GM18861 (cell line): ENCODE measurements around the gene MAGEA9B.
"Not testable (repeated sequence)": the region's sequence is repeated elsewhere in the genome, so short reads cannot be mapped to it uniquely, and the experiment has no call there.

Experiments
- ATAC-seq: cut with Tn5 transposase; IDR thresholded peaks from one replicate; pipeline ENCODE4 v1.9.1; 2021; ENCODE audit not compliant: unreplicated experiment

Gene MAGEA9B

DNA sequence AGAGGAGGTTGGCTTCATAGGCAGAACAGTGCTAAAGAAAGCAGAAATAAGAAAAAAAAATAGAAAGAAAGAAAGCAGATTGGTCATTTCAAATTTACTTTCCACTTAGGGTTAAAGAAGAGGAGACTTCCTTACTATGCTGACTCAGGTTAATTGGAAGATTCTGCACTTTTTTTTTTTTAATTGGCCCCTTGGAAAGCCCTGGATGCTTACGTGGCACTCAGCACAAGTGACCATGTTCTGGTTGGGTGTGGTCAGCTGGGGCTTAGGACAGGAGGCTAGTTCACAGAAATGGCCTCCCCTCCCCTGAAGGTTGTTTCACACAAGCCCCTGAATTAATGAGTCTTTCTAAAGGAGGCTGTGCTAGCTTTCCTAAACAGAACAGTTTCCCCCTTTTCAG is 14.5 kb downstream of the MAGEA9B start:
- no peak for ATAC-seq

DNA sequence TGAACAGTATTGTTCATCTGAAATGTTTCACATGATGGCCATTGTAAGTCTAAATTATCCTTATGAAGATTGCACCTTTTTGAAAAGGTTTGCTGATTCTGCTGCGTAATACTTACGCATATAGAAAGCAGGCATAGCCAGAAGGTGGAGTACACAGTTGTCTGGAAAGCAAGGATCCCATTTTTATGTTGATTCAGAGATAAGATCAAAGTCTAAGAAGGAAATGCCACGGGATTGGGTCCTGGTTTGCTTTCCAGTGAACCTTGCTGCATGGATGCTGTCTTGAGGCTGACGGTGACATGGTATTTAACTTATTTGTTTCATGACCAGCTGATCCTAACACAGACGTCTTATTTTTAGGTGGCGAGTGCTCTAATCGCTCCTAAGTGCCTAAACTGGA is 15.5 kb downstream of the MAGEA9B start:
- no peak for ATAC-seq

DNA sequence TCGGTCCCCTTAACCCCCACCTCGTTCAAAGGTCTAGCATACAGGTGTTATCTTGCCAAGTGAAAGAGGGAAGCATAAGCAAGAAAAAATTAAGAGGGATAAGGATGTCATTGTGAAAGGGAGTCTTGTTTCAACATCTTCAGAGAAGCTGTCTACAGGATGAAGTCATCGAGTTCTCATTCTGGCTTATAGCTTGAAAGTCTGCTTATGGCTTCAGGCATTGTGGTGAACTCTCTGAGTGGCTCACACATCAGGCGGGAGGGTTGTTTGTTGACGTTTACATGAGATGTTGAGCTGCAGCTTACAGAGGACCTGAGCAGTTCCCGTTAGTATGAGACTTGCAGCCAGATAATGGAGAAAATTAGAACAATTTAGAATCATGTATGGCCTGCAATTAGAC is 16.6 kb downstream of the MAGEA9B start:
- ATAC-seq: no peak

DNA sequence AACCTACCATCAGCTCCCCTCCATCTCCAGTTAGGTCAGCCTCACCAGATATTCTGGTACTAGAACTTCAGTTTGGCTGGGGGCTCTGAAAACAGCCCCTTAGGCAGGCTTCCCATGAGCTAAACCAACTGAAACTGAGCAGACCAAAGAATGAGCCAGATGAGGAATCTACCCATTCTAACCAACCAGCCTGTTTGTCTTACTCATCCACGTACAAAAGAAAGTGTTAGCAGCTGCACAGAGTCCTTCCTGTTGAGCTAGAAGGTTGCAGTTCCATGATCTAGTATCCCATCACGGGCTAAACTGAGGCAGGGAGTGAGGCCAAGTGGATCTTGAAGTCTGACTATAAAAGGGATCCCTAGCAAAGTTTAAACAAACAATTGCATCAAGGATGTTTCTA is 17.5 kb downstream of the MAGEA9B start:
- no peak for ATAC-seq

DNA sequence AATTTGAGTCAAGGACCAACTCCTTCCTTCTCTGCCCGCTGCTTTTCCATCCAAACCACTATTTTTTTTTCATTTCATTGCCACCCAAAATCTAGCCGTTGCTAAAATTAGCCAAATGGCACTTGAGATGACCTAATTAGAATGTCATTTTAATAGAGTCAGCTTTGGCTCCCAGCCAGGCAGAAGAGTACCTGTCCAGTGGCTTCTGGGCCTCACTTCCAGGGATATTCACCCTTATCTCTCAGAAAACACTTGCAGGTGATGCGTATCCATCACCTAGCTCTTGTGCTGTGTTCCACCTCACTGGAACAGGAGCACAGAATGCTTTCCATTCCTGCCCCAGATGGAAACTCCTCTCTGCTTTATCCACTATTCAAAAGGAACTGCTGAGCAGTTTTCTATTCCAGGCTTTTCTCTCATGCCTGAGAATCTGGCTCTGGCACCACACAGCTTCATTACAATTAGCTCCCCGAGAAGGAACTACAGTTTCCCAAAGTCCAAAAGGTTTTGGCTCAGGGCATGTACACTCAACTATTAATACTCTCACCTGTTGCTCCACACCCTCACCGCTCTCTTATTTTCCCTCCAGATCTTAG is 18.5 kb downstream of the MAGEA9B start:
- no peak for ATAC-seq

DNA sequence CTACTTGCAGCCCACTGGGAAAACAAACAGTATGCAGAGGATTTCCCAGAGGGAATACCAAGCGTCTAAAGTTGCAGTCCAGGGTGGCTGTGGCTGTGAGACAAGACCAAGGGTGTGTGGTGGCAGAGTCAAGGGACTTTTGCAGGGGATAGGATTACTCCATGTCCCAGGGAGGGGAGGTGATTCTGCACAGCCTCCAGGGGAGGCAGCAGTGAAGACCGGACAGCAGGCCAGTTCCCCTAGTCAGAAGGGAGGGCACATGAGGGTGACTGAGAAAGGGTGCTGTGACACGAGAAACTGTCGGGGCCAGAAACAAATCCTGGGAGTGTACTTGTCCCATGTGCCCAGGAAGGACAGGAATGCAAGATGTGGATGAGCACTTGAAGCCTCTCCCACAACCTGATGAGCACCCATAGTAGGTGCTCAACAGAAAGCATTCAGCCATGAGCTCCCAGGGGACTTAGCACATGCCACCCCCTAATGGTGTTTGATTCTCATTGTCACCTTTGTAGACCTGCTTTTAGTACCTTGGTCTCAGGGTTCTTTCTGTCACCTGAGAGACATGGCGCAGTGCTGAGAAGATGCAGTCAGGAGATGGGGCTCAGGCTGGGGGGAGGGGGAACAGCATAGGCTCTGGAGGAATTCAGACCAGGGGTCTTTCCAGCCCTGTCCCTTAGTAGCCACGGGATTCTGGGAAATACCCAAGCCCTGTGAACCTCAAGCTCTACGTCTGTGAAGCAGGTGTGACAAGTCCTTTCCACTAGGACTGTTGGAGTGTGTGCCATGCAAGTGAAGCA is 19.4 kb downstream of the MAGEA9B start:
- ATAC-seq: no peak

DNA sequence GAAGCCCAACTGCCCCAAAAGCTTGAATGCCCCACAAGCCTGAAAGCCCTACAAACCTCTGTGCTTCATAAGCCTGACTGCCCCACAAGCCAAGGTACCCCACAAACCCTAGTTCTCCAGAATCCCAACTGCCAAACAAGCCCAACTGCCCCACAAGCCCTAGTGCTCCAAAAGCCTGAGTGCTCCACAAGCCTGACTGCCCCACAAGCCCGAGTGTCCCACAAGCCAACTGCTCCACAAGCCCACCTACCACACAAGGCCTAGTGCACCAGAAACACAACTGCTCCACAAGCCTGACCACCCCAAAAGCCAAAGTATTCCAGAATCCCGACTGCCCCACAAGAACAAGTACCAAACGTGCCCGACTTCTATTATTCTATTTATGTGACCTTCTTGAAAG is 23.9 kb downstream of the MAGEA9B start:
- ATAC-seq: no peak

DNA sequence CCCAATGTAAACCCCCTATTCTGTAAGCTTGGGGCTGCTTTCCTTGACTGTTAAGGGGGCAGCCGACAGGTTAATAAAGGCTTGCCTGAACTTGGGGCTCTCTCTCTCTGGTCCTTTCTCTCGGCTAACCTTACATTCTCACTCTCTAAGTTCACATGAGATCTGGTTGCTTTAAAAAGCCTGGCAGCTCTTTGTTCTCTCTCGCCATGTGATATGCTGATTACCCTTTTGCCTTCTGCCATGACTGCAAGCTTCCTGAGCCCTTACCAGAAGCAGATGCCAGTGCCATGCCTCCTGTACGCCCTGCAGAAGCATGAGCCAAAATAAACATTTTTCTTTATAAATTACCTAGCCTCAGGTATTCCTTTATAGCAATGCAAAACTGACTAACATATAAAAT is 32.0 kb downstream of the MAGEA9B start:
- not testable (repeated sequence) for ATAC-seq

DNA sequence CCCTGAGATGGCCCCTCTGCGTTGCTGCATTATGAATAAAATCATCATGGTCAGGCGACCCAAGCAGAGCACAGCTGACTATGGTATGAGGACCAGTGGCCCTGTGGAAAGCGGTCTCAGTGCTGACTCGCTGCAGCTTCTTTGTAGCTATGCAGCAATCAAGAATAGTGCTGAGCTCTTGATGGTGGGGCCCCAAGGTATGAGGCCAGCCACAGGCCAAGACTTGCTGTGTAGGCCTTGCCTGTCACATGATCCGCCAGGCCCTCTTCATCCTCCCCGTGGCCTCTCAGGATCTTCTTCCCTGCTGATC is 35.4 kb downstream of the MAGEA9B start:
- not testable (repeated sequence) for ATAC-seq

DNA sequence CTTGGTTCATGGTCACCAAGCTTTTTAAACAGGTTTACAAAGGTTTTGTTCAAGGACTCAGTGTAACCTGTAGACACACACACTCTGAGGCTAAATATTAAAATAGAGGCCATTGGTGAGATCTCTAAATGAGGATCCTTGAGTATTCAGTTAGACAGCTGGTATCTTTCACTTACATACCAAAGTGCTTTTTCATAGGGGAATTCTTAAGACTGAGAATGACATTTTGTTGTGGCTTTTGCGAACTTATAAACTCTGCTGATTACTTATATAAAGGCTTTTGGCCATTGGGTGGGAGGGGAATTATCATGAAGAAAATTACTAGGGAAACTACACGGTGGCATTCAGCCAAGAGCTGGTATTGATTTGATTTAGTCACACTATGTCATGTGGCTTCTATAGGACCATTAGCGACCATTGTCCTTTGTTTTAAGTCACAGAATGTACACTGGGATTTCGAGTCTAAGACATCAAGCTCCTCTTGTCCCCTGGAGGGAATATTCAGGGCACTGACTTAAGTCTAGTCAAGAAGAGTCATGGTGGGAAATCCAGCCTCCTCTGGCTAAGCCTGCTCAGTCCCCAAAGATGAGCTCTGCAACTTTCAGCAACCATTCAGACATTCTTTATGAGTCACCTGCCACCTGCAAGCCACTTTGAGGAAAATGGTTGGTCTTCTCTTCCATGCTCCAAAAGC is 35.9 kb downstream of the MAGEA9B start:
- ATAC-seq: not testable (repeated sequence)

DNA sequence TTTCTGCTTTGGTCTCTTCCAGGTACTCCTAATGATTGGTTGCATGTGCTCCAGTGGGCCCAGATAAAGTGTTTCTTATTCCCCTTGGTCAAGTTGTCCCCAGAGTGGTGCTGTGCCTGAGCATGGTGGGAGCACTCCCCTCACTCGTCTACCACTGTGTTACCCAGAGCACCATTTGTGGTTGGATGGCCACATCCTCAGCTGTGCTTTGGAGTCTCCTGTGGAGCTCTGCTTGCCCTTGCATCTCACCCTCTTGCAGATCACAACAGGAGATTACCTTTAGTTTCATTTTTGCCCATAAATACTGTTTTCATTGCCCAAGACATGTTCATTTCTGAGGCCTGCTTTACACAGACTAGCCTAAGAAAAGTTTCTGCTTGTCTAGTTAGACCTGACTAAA is 36.8 kb downstream of the MAGEA9B start:
- ATAC-seq: not testable (repeated sequence)

DNA sequence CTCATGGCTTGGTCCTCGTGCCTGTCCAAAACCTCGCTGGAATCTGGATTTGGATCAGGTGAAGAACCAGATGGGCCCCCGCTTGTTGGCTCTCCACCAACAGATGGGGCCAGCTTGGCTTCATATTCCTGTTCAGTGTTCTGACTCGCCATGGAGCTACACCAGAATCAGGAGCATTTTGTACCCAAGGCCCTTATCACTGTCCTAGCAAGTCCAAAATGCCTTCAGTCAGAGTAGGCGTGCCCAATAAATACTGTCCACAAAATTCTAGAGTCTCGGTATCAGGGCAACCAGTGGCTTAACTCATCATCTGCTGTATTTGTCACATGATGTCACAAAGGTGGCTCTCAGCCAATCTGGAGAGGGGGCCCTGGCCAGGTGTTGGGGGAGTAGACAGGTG is 37.6 kb downstream of the MAGEA9B start, which contains the start of gene HSFX3:
TSS of gene HSFX3 (minus strand) at position 224 of the 400 bp plus-strand sequence. CDS start at position 152, 72 bp downstream.
- not testable (repeated sequence) for ATAC-seq

DNA sequence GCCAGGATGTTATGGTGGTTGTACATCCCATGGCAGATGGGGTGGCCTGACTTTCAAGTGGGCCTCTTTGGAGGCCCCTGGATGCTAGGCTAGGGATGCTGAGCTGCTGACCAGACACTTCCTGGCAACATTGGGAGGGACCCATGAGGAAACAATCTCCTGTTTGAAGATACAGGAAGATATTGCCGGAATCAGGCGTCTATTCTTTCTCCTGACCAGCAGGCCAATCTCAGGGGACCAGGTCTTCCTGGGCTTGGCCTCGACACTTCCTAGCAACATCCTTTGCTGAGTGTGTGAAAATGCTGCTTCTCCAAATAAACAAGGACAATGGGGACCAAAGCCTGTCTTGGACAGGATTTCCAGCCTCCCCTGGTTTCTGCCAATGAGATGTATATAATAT is 39.5 kb downstream of the MAGEA9B start:
- ATAC-seq: not testable (repeated sequence)

DNA sequence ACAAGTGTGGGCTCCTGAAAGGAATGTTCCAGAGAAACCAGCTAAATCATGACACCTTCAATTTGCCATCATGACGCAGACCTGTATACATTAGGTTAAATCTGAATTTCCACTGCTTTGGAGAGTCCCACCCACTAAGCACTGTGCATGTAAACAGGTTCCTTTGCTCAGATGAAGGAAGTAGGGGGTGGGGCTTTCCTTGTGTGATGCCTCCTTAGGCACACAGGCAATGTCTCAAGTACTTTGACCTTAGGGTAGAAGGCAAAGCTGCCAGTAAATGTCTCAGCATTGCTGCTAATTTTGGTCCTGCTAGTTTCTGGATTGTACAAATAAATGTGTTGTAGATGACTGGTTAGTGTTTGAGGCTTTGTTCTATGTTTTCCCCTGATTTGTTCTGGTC is 40.3 kb downstream of the MAGEA9B start:
- not testable (repeated sequence) for ATAC-seq

DNA sequence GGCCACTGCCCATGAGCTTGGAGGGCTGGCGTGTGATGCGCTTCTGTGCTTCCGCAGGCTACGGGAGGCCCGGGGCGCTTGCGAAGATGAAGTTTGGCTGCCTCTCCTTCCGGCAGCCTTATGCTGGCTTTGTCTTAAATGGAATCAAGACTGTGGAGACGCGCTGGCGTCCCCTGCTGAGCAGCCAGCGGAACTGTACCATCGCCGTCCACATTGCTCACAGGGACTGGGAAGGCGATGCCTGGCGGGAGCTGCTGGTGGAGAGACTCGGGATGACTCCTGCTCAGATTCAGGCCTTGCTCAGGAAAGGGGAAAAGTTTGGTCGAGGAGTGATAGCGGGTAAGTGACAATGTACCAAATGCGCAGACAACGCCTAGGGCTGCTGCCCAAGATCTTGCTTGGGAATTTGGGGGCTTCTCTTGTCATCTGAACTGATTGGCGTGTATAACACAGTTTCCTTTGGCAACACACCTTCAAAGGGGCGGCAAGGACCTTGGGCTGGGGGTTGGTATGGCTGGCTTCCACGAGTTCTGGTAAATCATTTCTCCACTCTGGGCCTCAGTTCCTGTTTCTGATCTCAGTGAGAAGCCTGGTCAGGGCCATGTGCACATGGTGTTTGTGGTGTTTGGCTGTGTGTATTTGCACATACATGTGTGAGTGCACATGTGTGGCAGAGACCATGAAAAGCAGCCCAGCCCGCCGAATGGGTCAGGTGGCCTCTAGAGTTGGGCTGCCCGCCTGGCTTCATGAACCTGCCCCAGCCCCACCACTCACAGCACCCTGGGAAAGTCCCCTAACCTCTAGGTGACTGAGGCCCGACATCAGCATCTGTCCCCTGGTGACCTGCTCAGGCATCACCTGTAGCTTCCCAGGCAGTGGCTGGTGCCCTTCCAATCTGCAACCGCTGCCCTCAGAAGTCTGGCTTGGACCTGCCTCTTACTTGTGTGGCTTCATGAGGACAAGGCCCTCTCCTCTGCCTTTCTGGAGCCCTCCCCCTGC is 41.4 kb downstream of the MAGEA9B start:
- ATAC-seq: peak; percentile 53

DNA sequence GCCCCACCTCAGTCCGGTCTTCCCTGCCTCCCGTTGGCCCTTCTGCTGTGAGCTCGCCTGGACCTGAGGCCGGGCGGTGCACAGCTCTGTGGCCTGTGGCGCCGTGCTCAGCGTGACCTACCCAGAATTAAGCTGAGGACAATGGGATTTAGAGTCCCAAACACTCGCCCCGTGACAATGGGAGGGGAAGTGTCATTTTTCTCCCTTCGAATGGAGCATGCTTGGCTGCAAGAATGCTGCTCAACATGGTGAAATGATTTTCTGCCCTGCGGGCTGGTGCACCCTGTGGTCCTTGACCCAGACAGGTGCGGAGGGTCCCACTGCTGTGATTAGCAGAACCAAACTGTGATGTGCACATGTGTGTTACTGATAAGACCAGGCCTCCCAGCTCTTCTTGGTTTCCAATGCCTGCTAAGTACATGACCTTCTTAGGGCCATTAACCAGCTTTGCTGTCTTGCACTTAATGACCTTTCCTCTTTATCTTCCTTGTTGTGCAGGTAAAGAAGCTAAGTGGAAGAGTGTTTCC is 45.7 kb downstream of the MAGEA9B start:
- no peak for ATAC-seq

DNA sequence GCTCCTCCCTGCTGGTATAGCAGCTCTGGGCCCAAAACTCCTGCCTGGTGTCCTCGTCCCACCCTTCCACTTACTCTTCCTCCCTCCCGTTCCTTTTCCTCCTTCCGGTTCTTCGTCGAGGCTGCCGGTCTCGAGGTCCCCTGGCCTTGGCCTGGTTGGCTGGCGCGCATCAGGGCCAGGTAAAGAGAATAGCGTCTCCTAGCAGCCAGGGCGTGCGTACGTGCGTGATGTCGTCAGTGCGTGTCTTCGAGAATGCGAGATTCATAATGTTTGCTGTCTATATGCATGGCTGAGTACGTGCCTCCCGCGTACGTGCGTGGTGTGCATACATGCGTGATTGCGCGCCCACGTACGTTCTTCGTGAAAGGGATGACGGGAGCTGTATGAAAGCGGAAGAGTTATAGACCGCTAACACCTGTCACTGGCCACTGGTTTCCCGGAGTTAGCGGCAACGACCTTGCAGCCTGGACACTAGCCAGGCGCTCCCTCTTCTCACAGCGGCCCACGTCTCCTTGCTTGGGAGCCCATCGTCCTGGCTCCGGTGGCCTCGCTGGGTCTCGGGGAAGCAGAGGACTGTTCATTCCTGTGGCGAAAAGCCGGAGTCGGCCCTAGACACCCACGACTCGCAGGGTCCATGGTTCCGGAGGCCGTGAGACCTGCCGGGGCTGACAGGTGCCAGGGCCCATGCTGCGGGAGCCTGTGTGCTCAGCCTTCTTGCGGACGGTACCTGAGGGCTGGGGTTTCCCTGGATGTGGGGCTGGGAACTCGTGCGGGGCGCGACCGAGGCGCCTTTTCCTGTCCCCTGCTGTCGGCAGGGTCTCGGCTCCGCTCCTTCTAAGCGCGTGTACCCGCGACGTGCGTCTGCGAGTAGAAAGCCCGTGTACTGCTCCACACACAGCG is 46.4 kb downstream of the MAGEA9B start, which contains the start of gene EOLA1:
TSS of gene EOLA1 (plus strand) at position 392 of the 900 bp plus-strand sequence. CDS start 4,619 bp downstream, outside the sequence.
- ATAC-seq: peak; percentile 86

DNA sequence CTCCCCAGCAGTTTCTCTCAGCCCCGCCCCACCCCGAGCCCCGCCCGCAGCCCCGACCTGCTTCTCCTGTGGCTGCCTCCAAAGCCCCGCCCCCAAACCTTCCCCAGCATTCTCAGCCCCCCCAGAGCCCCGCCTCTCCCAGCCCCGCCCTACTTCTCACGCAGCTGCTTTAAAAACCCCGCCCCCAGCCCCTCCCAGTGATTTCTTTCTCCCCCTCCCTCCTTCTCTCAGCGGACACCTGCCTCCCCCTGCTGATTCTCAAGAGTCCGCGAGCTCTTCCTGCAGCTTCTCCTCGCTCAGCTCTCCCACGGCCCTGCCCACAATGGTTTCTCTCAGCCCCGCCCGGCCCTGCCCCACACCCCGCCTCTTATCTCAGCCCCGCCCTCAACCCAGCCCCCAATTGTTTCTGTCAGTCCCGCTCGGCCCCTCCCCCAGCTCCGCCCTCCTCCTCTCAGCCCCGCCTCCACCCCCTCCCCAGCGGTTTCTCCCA is 47.1 kb downstream of the MAGEA9B start:
- ATAC-seq: peak; percentile 2
